LNCAP (cell line): ENCODE data around the gene RORB.

Source experiments
- CTCF ChIP-seq: fragments of 450-650 bp; IDR thresholded peaks from 2 replicates; pipeline ENCODE4 v1.5.1; 2017; ENCODE audit warnings: mild to moderate bottlenecking

RORB gene

GRCh38 chr9:74517188-74517587 is 20.1 kb downstream of the RORB start:
- no peak for TF ChIP-seq CTCF

GRCh38 chr9:74519419-74519818 is 22.3 kb downstream of the RORB start:
- no peak for TF ChIP-seq CTCF

DNA sequence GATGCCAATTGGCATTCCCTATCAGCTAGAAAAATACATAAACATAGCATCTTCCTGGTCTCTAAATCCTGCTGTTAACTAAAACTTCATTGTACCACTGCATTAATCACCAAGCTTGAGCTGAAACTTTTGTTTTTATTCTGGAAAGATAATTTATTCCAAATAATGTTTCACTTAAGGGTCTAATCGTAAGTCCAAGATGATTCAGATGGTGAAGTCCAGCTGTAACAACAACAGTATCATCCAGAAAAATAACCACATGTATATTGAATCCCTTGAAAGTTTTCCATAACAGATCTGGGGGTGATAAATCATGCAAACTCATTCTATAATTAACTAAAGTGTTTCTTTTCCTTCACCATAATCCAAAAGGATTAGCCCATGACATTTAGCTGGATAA is 23.9 kb downstream of the RORB start:
- no peak for TF ChIP-seq CTCF

DNA sequence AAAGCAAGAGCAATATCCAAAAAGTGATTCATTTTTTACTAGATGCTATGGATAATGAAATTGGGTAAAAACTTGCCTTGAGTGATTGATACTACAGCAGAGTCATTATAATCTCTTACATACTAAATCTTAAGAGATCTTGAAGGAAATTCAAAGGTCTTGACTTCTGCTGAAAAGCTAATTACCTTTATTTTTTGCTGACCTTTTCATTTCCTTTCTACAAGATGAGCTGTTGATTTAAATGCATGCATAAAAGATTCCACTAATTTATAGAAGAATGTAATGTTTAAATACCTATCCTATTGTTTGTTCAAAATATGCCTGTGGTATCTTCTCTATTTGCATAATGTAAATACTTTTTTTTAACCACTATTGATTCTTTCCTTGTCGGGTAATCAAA is 27.2 kb downstream of the RORB start:
- no peak for TF ChIP-seq CTCF

DNA sequence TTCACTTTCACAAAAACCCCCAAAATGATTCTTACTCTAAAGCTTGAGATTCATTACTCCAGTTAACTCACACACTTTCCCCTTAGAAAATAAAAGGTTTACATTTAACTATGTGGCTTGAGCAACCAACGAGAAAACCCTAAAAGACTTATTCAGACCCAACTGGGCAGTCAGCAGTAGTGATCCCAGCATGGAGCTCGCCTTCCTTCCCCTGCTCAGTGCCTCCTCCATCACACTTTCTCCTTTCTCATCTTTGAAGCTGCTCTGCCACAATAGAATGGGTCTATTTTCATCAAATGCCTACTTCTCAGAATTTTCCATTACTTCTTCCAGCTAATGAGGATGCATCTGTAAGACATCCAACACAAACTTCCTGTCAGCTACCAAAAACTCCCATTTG is 29.1 kb downstream of the RORB start:
- no peak for TF ChIP-seq CTCF

DNA sequence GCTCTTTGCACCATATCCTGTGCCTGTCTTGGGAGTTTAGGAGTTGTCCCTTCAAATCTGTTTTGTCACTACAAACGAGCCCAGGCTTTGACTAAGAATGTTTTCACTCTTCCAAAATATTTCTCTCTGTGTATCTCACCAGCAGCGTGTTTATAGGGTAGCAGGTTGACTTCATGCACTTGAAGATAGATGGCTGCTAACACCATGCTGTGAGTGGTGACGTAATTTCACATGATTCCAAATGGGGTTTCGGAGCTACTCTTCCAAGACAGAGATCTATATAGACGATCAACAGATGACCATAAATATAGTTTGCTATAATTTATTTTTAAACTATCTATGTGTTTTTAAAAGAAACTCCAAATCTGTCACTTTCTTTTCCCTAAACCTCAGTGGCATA is 30.6 kb downstream of the RORB start:
- TF ChIP-seq CTCF = no peak

GRCh38 chr9:74528207-74528606 is 31.1 kb downstream of the RORB start:
- no peak for TF ChIP-seq CTCF

DNA sequence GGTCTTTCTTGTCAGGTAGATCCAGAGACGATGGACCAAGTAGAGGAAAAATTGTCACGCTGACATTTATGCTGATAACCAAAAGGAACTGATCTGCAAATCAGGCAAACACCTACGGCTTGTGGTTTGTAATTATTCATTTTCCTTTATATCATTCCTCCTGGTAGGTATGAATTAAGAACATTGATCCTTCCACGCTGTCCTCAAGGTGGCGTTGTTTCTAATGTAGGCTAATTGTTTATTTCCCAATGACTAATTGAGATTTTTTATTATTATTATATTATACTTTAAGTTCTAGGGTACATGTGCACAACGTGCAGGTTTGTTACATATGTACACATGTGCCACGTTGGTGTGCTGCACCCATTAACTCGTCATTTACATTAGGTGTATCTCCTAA is 33.3 kb downstream of the RORB start:
- TF ChIP-seq CTCF = peak; percentile 32; the same call in 1 of the 2 replicates
